OCI-LY1 (cell line): ENCODE measurements around the gene TGFB2.

Source experiments
- CTCF ChIP-seq: fragments of 200-600 bp; sonication (generic), shearing (Covaris generic); IDR thresholded peaks from 2 replicates; pipeline ENCODE4 v1.5.1; 2017; ENCODE audit warnings: mild to moderate bottlenecking, antibody characterized with exemption, low read length, moderate library complexity, mixed read lengths
- EZH2 ChIP-seq: fragments of 200-600 bp; sonication (generic), shearing (Covaris generic); IDR thresholded peaks from 2 replicates; pipeline ENCODE4 v1.8.0; 2017; ENCODE audit warnings: borderline replicate concordance, mixed run types, mild to moderate bottlenecking, antibody characterized with exemption, low read length, moderate library complexity, mixed read lengths

DNA sequence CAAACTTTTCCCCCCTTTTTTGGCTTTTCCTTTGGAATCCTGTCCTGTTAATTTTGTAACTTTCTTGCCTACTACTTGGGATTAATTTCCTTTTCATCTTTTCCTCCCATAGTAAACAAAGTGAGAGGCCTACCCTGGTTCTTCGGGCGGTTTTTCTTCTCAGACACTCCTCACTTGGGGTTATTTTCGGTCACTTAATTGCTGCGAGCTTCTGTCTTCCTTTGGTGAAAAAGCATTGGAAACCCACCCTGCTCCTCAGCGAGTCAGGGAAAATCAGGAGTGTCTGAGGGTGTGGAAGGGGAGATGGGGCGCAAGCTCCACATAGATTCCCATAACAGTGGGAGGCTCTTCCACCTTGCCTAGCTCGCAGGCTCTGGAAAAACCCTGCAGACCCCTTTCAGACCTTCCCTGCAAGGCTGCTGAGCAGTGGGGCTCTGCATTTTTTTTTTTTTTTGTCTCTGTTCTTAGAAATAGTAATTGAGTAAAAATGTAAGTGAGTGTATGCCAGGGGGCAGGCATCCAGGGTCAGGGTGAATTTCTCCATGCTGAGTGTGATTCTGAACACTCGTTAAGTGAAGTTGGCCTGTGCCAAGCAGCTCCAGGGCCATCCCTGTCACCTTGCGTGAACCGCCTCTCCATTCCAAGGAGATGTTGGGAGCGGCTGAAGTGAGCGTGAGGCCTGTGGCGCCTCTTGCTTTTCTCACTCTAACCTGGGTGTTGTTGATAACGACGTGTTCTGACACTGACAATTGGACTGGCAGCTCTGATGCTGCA, 20.3 kb downstream of the TGFB2 start:
- TF ChIP-seq CTCF (no peak), EZH2 (no peak)
